Natural killer cell (primary cell): ENCODE data around the gene CHD1L. TPM values are rescaled to one million over a fixed set of nuclear protein-coding genes. Genes with fewer than 3 reads are reported as not detected.
"Not testable (repeated sequence)": the region's sequence is repeated elsewhere in the genome, so short reads cannot be mapped to it uniquely, and the experiment has no call there.

Experiments used
- ATAC-seq, 3 donors: fragments of 150-1000 bp in 2 of 3; fragments of 200-7000 bp in 1 of 3; cut with Tn5 transposase; 1 replicate in 1 of 3; 2 replicates in 2 of 3; pipeline ENCODE4 v1.10.0; 2021; ENCODE audit warnings: mild to moderate bottlenecking in 2 of 3, moderate library complexity in 2 of 3
- DNase-seq, 2 donors: peaks; one replicate each; pipeline versions ENCODE4 v3.0.0 to v3.0.0-alpha.2; 2013 to 2021; ENCODE audit warnings: mixed read lengths in 1 of 2
- H3K27ac ChIP-seq: one replicate; pipeline ENCODE4 v1.5.1; 2013; ENCODE audit warnings: mild to moderate bottlenecking, low read length
- H3K27me3 ChIP-seq: one replicate; pipeline ENCODE4 v1.6.1; 2013; ENCODE audit warnings: low read length; ENCODE audit not compliant: control insufficient read depth, insufficient read depth
- H3K36me3 ChIP-seq: one replicate; pipeline ENCODE4 v1.6.1; 2013; ENCODE audit warnings: low read length; ENCODE audit not compliant: control insufficient read depth, insufficient read depth
- H3K4me1 ChIP-seq: one replicate; pipeline ENCODE4 v1.6.1; 2013; ENCODE audit warnings: low read length; ENCODE audit not compliant: control insufficient read depth, insufficient read depth
- H3K4me3 ChIP-seq: one replicate; pipeline ENCODE4 v1.5.1; 2013; ENCODE audit warnings: low read length
- H3K9me3 ChIP-seq: one replicate; pipeline ENCODE4 v1.6.1; 2013; ENCODE audit warnings: low read length; ENCODE audit not compliant: control insufficient read depth, insufficient read depth
- H3K27ac Mint-ChIP-seq, 2 donors: one replicate each; pipeline ENCODE4 v1.8.0; 2022; ENCODE audit warnings: mild to moderate bottlenecking in 2 of 2, mixed read lengths in 2 of 2, moderate library complexity in 1 of 2
- H3K27me3 Mint-ChIP-seq, 2 donors: one replicate each; pipeline ENCODE4 v1.8.0; 2022; ENCODE audit warnings: low read depth in 2 of 2, mixed read lengths in 2 of 2
- H3K36me3 Mint-ChIP-seq: one replicate; pipeline ENCODE4 v1.8.0; 2022; ENCODE audit warnings: mixed read lengths
- H3K4me1 Mint-ChIP-seq, 2 donors: one replicate each; pipeline ENCODE4 v1.8.0; 2022; ENCODE audit warnings: mixed read lengths in 2 of 2
- H3K4me3 Mint-ChIP-seq: one replicate; pipeline ENCODE4 v1.8.0; 2022; ENCODE audit warnings: mild to moderate bottlenecking, moderate library complexity, mixed read lengths
- H3K9me3 Mint-ChIP-seq, 2 donors: one replicate each; pipeline ENCODE4 v1.8.0; 2022; ENCODE audit warnings: mixed read lengths in 2 of 2
- whole genome bisulfite sequencing: methylation state at CpG from one replicate; pipeline ENCODE4 v1.1.7; 2013; ENCODE audit warnings: missing lambda C conversion rate; ENCODE audit not compliant: insufficient coverage; 5-methylcytosine and 5-hydroxymethylcytosine counted together
- intact Hi-C: fragments of 100-400 bp; cut with micrococcal nuclease; formaldehyde crosslinking; loops from one replicate; pipeline ENCODE4 v1.14.2; 2022
- total RNA-seq, 4 donors: library from RNA; stranded (reverse); fragments of 120-200 nt in 1 of 4; gene quantifications; one replicate each; pipeline versions ENCODE4 v1.2.3 to v1.2.4, GENCODE V29; 2013 to 2022
- TF ChIP-seq, protein P1 (sequence below): fragments of 200-600 bp; IDR thresholded peaks from one replicate; pipeline ENCODE4 v1.8.0; 2022; ENCODE audit warnings: antibody characterized with exemption

CHD1L gene
- total RNA-seq, 3 donors from 2014 or later (not counting 1 experiment from before 2014, with no cell fraction given) = 35.8 to 45.7 (median 44.0) TPM

DNA sequence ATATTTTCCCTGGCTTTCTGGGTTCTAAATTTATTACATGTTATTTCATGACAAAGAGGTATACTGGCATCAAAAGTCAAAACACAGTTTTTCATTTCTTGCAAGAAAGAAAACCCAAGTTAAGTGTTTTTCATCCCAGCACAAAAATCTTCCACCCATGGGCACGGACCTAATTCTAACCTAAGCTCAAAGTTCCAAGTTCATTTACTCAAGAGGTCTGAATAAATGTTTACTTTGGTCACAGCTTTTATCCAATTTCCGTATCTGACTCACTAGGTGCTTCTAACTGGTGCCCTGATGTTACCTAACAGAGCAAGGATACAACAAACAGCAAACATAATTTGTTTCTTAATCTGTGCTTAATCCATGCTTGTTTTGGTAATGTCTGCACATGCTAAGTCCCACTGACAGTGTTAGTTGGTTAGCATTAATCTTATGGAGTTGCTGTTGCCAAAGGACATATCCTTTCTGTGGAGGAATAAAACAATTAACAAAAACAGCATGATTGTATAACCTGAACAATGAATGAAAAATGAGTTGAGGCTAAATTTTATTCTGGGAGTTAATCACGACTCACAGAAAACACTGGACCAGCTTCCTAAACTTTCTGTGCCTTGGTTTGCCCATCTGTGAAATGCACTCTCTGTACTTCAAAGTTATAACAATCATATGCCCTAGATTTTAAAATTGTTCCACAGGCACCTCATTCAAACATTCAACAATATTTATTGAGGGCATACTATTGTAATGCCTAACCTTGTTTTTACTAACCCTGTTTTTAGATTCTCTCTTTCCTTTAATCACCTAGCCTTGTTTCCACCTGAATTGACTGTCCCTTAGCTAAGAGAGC lies 4.2 kb upstream of the CHD1L start:
- Histone ChIP-seq H3K36me3 (no peaks in the 10 kb centered on the region), H3K4me3 (no peak overlapping the region), H3K4me1 (peaks cover 5% of the 10 kb centered on the region), H3K27ac (no peak overlapping the region), H3K9me3 (no peaks in the 10 kb centered on the region), H3K27me3 (no peaks in the 10 kb centered on the region)
- no peak for ATAC-seq
- no peaks in the 10 kb centered on the region for H3K36me3 Mint-ChIP-seq
- H3K27ac Mint-ChIP-seq = no peak overlapping the region
- no peak overlapping the region for H3K4me3 Mint-ChIP-seq
- intact Hi-C loops = no loop called here
- TF ChIP-seq, protein P1, sequence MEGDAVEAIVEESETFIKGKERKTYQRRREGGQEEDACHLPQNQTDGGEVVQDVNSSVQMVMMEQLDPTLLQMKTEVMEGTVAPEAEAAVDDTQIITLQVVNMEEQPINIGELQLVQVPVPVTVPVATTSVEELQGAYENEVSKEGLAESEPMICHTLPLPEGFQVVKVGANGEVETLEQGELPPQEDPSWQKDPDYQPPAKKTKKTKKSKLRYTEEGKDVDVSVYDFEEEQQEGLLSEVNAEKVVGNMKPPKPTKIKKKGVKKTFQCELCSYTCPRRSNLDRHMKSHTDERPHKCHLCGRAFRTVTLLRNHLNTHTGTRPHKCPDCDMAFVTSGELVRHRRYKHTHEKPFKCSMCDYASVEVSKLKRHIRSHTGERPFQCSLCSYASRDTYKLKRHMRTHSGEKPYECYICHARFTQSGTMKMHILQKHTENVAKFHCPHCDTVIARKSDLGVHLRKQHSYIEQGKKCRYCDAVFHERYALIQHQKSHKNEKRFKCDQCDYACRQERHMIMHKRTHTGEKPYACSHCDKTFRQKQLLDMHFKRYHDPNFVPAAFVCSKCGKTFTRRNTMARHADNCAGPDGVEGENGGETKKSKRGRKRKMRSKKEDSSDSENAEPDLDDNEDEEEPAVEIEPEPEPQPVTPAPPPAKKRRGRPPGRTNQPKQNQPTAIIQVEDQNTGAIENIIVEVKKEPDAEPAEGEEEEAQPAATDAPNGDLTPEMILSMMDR = no peak
- H3K4me1 Mint-ChIP-seq = peaks cover 6 to 7% of the 10 kb centered on the region in 2 donors
- no peak for DNase-seq
- peaks cover 0 to 10% of the 10 kb centered on the region in 2 donors for H3K27me3 Mint-ChIP-seq
- WGBS = 93% methylated on average over 3 of the region's 3 CpGs
- no peaks in the 10 kb centered on the region for H3K9me3 Mint-ChIP-seq

DNA sequence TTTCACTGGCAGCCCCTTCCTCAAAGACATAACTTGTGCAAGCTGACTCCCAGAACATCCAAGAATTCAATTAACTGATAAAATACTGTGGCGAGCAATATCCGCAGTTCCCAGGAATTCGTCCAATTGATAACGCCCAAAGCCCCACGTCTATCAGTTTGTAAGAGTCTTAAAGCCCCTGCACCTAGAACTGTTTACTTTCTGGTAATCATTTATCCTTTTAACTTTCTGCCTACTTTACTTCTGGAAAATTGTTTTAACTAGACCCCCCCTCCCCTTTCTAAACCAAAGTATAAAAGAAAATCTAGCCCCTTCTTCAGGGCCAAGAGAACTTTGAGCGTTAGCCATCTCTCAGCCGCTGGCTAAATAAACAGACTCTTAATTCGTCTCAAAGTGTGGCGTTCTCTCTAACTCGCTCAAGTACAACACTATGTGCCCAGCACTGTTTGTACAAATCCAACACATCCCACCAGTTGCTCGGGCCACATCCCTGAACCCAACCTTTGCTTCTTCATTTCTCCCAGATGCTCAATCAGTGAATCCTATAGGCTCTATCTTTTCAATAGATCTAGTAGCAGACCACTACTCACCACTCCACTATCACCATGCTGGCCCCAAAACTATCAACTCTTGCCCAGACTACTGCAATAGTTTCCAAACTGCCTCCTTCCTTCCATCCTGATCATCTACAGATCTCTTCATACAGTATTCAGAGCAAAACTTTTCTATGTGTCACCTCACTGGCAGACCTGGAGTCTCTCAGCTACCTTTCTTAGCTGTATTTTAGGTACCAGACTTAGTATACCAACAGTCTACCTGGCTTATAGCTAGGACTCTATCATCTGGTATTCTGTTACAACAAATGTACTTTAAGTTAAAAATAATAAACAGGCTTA lies 3.3 kb upstream of the CHD1L start:
- WGBS = 91% methylated on average over 11 of the region's 11 CpGs
- ATAC-seq (no peak), DNase-seq (no peak)
- Mint-ChIP-seq H3K9me3 (no peaks in the 10 kb centered on the region), H3K36me3 (no peaks in the 10 kb centered on the region), H3K27me3 (peaks cover 0 to 8% of the 10 kb centered on the region in 2 donors), H3K4me1 (peaks cover 15 to 16% of the 10 kb centered on the region in 2 donors), H3K4me3 (no peak overlapping the region), H3K27ac (no peak overlapping the region)
- intact Hi-C loops = no loop called here
- Histone ChIP-seq H3K27ac (no peak overlapping the region), H3K4me1 (peaks cover 8% of the 10 kb centered on the region), H3K9me3 (no peaks in the 10 kb centered on the region), H3K4me3 (no peak overlapping the region), H3K27me3 (no peaks in the 10 kb centered on the region), H3K36me3 (no peaks in the 10 kb centered on the region)
- TF ChIP-seq, protein P1 = no peak

DNA sequence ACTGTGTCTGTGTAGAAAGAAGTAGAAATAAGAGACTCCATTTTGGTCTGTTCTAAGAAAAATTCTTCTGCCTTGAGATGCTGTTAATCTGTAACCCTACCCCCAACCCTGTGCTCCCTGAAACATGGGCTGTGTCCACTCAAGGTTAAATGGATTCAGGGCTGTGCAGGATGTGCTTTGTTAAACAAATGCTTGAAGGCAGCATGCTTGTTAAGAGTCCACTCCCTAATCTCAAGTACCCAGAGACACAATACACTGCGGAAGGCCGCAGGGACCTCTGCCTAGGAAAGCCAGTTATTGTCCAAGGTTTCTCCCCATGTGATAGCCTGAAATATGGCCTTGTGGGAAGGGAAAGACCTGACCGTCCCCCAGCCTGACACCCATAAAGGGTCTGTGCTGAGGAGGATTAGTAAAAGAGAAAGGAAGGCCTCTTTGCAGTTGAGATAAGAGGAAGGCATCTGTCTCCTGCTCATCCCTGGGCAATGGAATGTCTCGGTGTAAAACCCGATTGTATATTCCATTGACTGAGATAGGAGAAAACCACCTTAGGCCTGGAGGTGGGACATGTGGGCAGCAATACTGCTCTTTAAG lies 2.3 kb upstream of the CHD1L start:
- not testable (repeated sequence) for H3K36me3 Mint-ChIP-seq, H3K27me3 ChIP-seq, H3K36me3 ChIP-seq, H3K9me3 ChIP-seq, H3K4me3 Mint-ChIP-seq, H3K4me3 ChIP-seq, H3K27ac Mint-ChIP-seq, ATAC-seq, H3K27me3 Mint-ChIP-seq, DNase-seq, H3K4me1 ChIP-seq, H3K9me3 Mint-ChIP-seq, H3K27ac ChIP-seq
- intact Hi-C loops = loop anchor here (10.0 kb wide), 1 partner anchor 1015 kb away; no protein-coding TSS in a partner anchor
- peaks cover 21 to 23% of the 10 kb centered on the region in 2 donors for H3K4me1 Mint-ChIP-seq
- 93% methylated on average over 3 of the region's 5 CpGs for WGBS
